GM19240 (cell line): ENCODE data around the gene SRGAP2.
"Not testable (repeated sequence)": the region's sequence is repeated elsewhere in the genome, so short reads cannot be mapped to it uniquely, and the experiment has no call there.

Source experiments
- DNase-seq: peaks from one replicate; pipeline ENCODE4 v3.0.0; 2011; ENCODE audit warnings: low spot score; ENCODE audit not compliant: insufficient read length

Gene SRGAP2

DNA sequence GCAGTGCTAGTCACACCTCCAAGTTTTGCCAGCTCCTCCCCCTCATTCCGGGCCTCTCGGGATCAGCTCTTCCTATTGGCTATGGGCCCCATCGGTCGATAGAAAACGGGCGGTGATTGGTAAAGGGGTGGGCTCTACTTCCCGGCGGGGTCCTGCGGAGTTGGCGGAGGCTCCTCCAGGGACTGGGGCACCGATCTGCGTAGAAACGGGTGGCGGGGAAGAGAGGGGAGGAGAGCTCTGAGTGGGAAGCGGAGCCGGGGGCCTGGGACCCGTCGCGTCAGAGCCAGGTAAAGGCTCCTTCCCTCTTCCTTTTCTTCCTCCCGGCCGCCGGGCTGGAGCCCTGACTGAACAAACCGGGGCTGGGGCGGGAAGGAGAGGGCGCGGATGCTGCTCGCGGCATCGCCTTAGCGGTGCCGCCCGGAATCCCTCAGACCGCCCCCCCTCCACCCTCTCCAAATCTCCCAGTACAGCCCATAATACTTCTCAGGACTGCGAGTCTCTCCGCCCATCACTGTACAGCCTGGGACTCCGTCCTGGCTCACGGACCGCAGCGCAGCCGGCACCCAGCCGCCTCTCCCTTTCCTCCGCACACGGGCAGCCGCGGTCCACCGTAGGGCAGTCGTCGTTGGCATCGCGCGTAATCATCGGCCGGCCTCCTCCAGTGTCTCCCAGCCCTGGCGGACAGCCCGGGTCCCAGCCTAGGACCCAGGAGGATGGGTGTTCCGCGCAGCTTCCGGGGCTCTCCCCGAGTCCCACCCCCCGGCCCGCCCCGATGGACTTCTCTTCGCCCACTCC, at the start of gene SRGAP2:
TSS of gene SRGAP2 (plus strand) at position 178 of the 795 bp plus-strand sequence. CDS start 2,430 bp downstream, outside the sequence.
- DNase-seq, result not testable (repeated sequence)

DNA sequence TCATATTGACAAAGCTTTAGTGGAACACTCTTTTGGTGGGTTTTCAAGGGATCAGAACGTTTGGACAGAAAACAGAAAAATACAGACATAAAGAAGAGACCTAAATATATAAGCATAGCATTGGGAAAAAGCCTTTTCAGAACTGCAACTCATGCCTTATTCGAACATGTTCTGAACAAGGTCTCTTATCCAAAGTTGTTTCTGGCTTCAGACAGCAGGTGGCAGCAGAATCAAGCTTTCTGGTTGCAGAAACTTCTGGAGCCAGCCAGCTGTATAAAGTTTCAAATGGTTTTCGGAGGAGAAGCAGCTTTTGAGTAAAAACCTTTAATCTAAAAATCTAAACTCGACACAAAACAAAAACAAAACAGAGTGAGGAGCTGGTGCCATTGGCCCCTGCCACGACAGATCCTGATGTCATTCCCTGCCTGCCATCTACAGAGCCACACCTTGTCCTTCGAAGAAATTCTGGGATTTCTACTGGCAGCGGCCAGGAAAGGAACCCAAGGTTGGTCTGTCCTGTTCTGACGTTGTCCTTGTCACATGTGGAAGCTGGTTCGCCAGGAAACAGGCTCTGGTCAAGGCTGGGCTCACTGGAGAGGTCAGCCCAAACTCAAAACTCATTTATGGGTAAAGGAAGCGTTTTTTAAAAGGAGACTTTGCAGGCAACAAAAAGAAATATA, 35.9 kb upstream of the SRGAP2 start:
- DNase-seq, result not testable (repeated sequence)

DNA sequence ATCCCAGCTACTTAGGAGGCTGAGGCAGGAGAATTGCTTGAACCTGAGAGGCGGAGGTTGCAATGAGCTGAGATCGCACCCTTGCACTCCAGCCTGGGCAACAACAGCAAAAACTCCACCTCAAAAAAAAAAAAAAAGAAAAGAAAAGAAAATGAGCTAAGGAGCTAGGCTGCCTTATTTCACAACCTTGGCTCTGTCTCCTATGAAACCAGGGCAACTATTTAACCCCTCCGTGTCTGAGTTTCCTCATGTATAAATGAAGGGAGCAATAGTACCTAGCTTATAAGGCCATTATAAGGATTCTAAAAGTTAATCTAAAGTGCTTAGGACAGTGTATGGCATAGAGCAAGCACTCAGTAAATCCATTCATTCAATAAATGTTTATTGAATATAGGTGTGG, 33.5 kb upstream of the SRGAP2 start:
- not testable (repeated sequence) for DNase-seq

DNA sequence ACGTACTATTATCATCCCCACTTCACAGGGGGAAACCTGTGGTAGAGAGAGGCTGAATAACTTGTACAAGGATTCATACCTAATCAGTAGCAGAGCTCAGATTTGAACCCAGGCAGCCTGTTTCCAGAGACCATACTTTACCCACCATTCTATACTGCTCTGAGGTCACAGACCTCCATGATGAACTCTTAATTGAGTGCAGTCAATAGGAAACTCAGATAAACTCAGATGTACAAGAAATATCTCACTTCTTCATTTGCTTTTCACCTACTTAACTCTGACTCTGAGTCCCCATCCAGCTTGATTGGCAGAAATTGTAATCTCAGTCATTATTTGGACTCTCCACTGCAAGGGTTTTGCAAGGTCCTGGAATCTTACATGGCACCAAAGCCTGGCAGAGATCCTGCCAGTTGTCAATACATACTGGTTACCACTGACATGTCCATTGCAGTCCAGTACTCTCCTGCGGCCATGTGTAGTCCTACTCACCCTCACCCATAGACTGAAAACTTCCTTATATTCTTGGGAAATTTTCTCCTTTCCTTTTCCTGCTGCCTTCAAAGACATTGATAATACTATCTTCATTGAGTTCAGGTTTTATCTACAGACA, 30.1 kb upstream of the SRGAP2 start:
- not testable (repeated sequence) for DNase-seq

DNA sequence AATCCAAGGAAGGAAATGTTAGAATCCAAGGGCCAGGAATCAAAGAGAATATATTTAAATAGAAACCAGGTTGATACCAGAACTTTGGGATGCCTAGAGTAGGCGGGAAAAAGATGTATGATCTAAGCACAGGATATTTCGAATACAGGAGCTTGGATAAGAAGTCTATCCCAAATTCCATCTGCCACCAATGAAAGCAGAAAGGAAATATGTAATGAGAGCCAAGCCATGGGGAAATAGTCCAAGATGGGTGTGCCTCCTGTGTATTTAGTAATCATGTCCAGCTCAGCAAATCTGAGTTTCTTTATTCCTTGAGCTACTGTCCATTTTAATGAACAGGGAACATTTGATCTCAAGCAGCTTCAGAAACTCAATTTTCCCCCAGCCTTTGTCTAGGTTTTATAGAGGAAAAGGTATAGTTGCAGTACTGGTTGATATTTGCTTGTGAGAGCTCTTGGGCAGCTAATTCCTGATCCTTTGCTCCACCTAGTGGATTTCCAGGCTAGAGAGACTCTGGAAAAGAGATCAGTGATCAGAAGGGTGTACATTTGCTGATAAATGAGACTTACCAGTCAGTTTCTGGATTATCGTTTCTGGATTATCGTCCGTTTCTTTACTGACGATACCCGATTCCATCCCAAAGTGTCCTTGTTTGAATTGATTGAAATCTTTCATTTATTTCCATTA, 29.0 kb upstream of the SRGAP2 start:
- DNase-seq, result not testable (repeated sequence)

DNA sequence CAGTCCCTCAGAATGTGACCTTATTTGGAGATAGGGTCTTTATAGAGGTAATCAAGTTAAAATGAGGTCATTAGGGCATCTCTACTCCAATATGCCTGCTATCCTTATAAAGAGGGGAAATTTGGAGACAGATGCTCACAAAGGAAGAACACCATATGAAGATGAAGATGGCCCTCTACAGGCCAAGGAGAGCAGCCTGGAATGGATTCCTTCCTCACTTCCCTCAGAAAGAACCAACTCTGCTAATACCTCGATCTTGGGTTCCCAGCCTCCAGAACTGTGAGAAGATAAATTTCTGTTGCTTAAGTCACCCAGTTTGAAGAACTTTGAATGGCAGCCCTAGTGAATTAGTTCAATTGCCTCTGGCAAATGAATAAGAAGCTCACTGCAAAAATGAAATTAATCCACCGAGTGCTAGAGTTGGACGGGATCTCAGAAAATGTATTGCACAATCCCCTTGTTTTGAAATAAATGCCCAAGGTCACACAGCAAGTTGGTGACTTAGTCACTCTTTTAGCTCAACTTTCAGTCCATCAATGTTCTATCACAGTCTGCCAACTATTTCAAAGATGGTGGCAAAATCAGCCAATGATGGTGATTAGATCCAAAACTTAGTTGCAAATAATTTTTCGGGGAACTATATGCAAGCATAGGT, 27.8 kb upstream of the SRGAP2 start:
- not testable (repeated sequence) for DNase-seq

DNA sequence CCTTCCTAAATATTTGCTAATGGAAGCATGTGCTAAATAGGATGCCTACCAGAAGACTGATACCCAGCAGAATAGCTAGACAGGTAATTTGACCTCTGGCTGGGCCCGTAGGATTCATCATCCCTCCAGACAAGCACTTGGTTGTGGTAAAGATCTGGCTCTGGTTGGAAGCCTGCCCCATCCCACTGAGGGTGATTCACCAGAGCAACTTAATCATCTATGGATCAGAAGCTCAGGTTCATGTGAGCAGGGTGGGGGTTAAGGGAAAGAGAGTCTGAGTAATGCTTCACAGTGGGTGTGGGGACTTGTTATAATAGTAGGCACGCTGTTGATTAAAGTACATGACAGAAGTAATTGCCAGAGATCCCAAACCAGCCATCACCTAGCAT, 27.2 kb upstream of the SRGAP2 start:
- not testable (repeated sequence) for DNase-seq

DNA sequence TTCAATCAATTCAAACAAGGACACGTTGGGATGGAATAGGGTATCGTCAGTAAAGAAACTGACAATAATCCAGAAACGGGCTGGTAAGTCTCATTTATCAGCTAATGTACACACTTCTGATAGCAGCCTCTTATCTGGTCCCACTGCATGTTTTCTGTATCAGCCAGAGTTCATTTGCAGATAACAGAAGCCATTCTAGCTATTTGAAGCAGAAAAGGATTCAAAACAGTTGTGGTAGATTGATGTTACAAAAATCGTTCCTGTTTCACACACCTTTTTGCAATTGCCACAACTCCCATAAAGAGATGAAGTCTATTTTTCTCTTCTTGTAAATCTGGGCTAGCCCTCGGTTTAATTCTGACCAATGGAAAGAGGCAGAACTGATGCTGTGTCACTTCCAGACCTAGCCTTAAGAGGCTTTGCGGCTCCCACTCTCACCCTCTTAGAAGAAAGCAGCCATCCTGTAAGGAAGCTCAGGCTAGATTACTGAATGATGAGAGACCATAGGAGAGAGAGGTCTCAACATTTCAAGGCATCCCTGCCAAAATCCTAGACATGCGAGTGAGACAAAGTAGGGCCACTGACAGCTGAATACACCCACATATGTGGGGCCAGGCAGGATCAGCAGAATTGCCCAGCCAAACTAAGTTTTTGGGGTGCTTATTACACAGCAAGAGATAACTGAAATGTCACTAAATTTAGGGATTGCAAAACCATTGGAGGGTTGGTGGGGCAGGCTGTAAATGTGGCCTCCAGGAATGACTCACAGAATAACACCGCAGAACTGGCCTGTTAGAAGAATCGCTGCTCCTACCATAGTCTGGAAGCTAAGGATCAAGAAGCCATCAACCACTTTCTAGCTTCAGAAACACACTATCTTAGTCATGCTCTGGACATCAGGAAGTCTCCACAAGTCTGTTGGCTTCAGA, 25.0 kb upstream of the SRGAP2 start:
- not testable (repeated sequence) for DNase-seq

DNA sequence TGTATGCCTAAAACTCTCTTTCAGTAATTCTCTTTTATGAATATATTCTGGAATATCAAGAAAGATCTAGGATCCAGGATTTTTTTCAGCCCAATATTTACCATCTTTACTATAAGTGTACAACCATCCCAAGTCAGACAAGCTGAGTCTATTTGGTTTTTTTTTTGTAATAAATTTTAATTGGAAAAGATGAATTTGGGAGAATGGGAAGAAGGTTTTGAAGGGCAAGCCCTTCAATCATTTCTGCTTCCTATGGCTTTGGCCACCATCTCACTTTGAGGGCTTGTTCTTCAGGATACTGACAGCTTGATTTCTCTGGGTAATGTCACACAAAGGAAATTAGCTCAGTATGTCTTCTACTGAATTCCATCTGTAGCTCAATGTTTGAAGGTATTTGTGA, 23.7 kb upstream of the SRGAP2 start:
- DNase-seq, result not testable (repeated sequence)

DNA sequence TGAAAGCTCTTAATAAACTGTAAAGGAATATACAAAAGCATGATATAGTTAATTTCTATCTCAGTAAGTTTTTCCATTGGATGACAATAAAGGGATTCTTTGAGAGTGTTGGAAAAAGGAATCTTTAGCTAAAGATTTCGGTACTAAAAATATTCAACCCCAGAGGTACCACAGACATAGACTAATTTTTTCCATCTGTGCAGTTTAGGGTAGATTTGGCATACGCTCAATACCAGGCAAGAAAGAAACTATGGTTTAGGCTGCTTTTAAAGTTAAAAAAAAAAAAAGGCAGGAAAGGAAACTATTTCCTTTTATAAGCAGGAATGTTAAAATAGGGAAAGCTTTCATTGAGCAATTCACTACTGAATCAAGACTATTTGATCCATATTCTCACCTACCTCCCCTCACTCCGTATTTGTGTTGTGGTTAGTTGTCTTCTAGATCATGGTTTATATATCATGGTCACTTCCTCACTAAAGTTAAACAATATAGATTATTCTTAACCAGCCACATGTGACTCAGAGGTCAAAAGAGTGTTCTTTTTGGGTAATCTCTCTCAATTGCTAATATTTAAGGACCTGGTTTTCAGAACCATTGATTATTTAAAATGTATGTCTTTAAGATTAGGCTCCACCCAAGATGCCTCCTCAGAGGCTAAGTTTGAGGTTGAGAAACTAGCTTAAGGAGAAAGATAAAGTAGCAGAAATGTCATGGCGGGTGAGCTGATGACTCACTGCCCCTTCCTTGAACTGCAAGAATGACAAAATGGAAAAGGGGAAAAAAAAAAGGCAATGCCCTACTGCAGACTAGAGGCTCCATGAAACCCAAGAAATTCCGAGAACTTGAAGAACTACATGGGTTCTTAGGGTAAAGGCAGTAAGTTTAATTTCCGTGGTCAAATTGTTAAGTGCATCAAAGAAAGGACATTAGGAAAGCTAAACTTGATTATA, 20.7 kb upstream of the SRGAP2 start:
- DNase-seq, result not testable (repeated sequence)

DNA sequence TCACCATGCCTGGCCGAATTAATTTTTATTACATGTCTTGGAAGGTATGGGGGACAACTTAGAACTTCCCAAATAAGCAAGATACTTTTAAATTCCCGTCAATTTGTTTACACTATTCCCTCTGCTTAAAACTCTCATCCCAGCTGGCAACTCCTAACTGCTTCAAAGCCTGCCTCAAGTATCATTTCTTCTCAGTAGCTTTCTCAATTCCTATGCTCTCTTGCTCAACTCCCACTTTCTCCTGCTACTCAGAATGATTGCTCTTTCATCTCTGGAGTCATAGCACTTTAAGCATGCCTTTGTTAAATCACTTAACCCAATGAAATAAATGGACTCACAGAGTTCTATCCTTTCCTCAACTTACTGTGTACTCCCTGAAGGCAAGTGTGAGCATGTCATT, 19.6 kb upstream of the SRGAP2 start:
- DNase-seq, result not testable (repeated sequence)

DNA sequence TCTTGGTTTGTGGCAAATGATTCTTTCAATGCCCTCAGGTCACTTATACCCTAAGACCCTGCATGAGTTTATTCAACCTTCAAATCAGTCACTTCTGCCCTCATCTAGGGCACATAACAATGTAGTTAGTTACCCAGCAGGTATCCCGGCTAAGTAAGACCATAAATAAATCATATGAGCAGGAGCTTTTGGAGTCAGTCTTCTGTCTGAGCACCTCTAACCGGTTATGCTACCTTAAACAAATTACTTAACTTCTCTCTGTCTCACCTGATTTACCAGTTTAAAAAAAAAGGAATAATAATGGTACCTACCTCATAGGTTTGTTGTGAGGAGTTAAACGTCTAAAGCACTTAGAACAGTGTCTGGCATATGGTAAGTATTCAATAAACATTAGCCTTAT, 17.6 kb upstream of the SRGAP2 start:
- not testable (repeated sequence) for DNase-seq

DNA sequence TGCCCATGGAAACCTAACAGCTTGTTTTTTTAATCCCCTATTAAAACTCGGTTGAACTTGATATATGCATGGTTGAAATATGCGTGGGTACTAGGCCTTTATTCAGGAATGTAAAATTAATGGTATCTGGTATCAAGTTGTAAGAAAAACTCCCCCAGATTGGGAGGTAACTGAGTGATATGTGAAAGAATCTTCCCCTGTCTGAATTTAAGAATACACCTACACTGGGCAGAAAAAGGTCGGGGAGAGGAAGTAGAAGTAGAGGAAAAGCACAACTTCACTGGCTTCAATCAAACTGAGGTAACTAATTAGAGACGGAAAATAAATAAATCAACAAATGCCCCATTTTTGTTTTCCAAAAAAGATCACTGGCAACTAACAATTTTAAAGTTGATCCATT, 16.5 kb upstream of the SRGAP2 start:
- not testable (repeated sequence) for DNase-seq

DNA sequence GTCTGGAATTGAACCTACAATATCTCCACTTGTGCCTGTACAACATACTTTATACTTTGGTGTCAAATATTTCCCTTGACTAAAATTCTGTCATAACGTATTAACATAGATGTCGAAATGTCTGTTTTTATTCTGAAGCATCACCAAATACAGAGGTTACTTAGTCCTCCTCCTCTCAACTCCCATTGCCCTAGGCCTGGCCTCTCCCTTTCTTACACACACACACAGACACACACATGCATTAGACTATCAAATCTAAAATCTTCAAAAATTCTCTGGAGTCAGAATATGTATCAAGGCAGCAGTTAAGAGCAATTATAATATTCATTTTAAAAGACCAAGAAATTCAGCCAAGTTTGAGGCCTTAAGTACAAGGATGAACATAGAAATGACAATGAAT, 8.2 kb upstream of the SRGAP2 start:
- DNase-seq, result not testable (repeated sequence)

DNA sequence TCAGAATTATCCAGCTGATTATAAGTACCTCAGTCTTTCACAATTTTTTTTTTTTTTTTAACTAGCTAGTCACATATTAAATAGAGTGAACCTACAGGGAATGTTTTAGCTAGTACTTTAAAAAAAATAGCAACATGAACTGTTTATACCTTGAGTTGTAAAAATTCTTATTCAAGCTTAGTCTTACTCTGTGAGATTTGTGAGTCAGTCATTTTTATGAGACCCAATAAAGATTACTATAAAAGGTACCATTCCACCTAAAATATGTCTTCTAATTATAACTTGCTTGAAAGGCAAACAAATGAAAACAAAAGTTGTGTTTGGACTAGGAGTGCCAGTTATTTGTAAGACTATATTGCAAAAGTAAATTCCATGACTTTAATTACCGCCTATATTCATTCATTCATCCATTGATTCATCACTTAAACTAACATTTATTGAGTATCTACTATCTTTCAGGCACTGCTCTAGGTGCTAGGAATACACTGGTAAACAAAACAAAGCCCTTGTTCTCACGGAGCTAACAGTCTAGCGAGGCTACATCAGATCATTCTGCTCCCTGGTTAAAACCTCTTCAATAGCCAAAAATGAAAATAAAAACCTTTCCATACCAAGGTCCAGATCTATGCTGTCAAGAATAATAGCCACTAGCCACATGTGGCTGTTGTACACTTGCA, 6.5 kb upstream of the SRGAP2 start:
- not testable (repeated sequence) for DNase-seq

DNA sequence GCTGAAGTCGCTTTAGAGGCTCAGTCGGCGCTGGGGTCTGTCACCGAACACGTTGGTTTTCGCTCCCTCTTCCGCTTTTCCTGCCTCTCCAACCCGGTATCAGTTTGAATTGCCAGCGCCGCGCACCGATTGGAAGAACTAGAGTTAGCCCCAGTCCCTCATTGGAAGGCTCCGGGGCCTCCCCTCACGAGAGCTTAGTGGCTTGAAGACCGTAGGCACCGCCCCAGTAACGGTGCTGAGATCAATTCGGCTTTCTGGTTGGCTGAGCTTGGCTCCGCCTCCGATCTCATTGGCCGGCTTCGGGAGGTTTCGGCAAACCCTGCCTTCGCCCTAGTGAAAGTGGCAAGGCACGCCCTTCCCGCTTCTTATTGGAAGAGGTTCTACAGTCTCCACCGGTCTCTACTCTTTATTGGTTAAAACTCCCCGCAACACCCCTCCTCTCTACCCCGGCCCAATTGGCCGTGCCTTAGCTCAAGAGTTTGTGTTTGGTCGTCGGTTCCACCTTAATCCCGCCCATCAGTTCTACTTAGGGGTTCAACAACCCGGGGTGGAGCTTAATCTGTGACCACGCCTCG, 465 bp upstream of the SRGAP2 start, which contains the start of gene FAM72A:
TSS of gene FAM72A (minus strand) at position 51 of the 575 bp plus-strand sequence. CDS start 814 bp downstream, outside the sequence.
- DNase-seq, result peak; percentile 15

DNA sequence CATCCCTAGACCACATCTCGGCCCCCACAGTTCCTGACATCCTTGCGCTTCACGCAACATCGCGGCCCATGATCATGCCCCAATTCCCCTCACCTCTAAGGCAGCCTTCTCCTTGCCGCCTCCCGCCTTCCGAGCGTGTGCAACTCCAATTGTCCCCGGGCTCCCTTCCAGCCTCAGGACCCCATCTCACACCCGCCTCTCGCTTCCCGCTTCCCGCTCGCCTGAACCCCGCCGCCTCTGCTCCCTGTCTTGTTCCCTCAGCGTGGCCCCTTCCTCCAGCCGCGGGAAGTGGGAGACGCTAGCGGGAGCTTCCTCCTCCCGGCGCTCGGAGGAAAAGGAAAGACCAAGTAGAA, 794 bp downstream of the SRGAP2 start:
- not testable (repeated sequence) for DNase-seq

DNA sequence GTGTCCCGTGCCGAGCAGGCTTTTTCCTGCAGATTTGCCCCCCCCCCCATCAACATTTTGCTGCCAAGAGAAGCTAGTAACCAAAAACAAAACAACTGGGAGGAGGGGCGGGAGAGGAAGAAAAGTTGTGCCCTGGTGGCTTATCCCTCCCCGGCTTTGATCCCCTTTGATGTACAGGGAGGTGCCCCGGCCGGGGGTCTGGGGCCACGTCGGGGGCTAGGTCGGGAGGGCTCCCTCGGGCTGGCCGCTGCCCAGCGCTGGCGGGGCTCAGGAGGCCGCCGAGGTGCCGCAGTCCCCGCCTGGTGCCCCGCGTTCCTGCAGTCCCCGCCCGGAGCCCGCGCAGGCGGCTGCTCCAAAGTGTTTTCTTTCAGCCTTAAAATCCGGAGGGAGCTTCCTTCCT, 1.5 kb downstream of the SRGAP2 start:
- not testable (repeated sequence) for DNase-seq
